ENCODE data around the gene HCN2. TPM values are rescaled to one million over a fixed set of nuclear protein-coding genes. Genes with fewer than 3 reads are reported as not detected.

Gene HCN2
- total RNA-seq, 2 donors from 2014 or later = 0.14 to 8.5 TPM

- Histone ChIP-seq H3K27me3 (replicated peaks; ENCODE audit: insufficient read depth) (no peaks in the 10 kb centered on the region), H3K4me1 (replicated peaks) (peaks cover 20% of the 10 kb centered on the region), H3K4me3 (no peak overlapping the region), H3K36me3 (no peaks in the 10 kb centered on the region), H3K27ac (peak overlapping the region in 1 of 2 donors; percentile 24), H3K9me3 (no peaks in the 10 kb centered on the region)
- TF ChIP-seq CTCF (IDR thresholded peaks at IDR 0.05) (peak; percentile 87 to 98 (median 94)), POLR2AphosphoS5 (IDR thresholded peaks at IDR 0.05) (peak; percentile 66), POLR2A (IDR thresholded peaks at IDR 0.05) (no peak)
- peak; percentile 65 for DNase-seq (ENCODE audit: low spot score)
- WGBS = 3% methylated on average over 24 of the region's 24 CpGs
- intact Hi-C loops (cut with DNase I) = loop anchor here (2.0 to 10.0 kb wide), 2 partner anchors 70 to 320 kb away; partner anchors contain the start of gene WDR18
Observed at GRCh38 chr19:664913-665443, 75.3 kb downstream of the HCN2 start.

Other genes with a start within 250 kb of the HCN2 start
- 10 to 100 TPM; 16.9 to 37.1 TPM for gene MIER2, start 245.1 kb upstream of the HCN2 start, total RNA-seq
- gene C2CD4C, start 180.7 kb upstream of the HCN2 start, total RNA-seq = 1 to 10 TPM in 1 of 2 donors, under 1 TPM in 1; 0.59 to 3.1 TPM
- gene SHC2, start 128.8 kb upstream of the HCN2 start, total RNA-seq = 10 to 100 TPM; 52.2 to 83.4 TPM
- under 1 TPM; 0.80 to 0.91 TPM for gene MADCAM1, start 93.4 kb upstream of the HCN2 start, total RNA-seq
- gene TPGS1, start 82.4 kb upstream of the HCN2 start, total RNA-seq = 10 to 100 TPM; 90.0 to 94.9 TPM
- gene CDC34, start 58.1 kb upstream of the HCN2 start, total RNA-seq = 100 to 1,000 TPM in 1 of 2 donors, 10 to 100 TPM in 1; 93.4 to 159 TPM
- gene GZMM, start 45.8 kb upstream of the HCN2 start, total RNA-seq = under 1 TPM in 1 of 2 donors, not detected in 1; 0.68 TPM
- gene BSG, start 17.3 kb upstream of the HCN2 start, total RNA-seq = 1,000 to 10,000 TPM in 1 of 2 donors, 100 to 1,000 TPM in 1; 557 to 1,261 TPM
- gene POLRMT, start 43.7 kb downstream of the HCN2 start, total RNA-seq = 100 to 1,000 TPM in 1 of 2 donors, 10 to 100 TPM in 1; 34.7 to 106 TPM
- 1 to 10 TPM in 1 of 2 donors, not detected in 1; 4.4 TPM for gene FGF22, start 50.0 kb downstream of the HCN2 start, total RNA-seq
- gene RNF126, start 73.3 kb downstream of the HCN2 start, total RNA-seq = 100 to 1,000 TPM in 1 of 2 donors, 10 to 100 TPM in 1; 70.7 to 109 TPM
- gene FSTL3, start 86.5 kb downstream of the HCN2 start, total RNA-seq = 100 to 1,000 TPM in 1 of 2 donors, 10 to 100 TPM in 1; 69.3 to 241 TPM
- 1 to 10 TPM in 1 of 2 donors, not detected in 1; 1.7 TPM for gene PRSS57, start 105.6 kb downstream of the HCN2 start, total RNA-seq
- 10 to 100 TPM; 40.9 to 58.7 TPM for gene PALM, start 119.1 kb downstream of the HCN2 start, total RNA-seq
- gene MISP, start 161.2 kb downstream of the HCN2 start, total RNA-seq = 1 to 10 TPM; 7.3 to 9.3 TPM
- 100 to 1,000 TPM; 153 to 222 TPM for gene PTBP1, start 207.6 kb downstream of the HCN2 start, total RNA-seq
- gene PLPPR3, start 232.1 kb downstream of the HCN2 start, total RNA-seq = 10 to 100 TPM in 1 of 2 donors, under 1 TPM in 1; 0.27 to 20.3 TPM
- gene AZU1, start 238.0 kb downstream of the HCN2 start, total RNA-seq = 1 to 10 TPM in 1 of 2 donors, not detected in 1; 6.9 TPM

Measured in prostate gland (tissue), 2 donors.